ENCODE measurements around the gene ATAD2B.

Gene ATAD2B

DNA sequence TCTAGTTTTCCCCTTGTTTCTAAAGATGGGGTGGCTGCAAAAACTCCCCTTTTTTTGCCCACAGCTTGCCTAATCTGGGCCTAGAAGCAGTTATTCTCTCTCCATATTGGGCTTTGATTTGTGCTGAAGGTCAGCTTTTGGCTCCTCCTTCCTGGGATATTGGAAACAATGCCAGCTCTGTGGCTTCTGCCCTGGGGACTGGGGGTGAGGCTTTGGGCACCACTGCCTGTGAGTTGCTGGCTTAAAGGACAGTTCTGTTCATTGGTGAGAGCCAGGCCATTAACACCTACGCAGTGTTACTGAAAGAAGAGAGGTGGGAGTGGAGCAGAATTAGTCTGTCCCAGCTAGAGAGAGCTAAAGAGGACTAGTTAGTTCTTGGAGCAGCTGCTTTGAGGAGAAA, 17.6 kb upstream of the ATAD2B start:
- TF ChIP-seq, protein P1, sequence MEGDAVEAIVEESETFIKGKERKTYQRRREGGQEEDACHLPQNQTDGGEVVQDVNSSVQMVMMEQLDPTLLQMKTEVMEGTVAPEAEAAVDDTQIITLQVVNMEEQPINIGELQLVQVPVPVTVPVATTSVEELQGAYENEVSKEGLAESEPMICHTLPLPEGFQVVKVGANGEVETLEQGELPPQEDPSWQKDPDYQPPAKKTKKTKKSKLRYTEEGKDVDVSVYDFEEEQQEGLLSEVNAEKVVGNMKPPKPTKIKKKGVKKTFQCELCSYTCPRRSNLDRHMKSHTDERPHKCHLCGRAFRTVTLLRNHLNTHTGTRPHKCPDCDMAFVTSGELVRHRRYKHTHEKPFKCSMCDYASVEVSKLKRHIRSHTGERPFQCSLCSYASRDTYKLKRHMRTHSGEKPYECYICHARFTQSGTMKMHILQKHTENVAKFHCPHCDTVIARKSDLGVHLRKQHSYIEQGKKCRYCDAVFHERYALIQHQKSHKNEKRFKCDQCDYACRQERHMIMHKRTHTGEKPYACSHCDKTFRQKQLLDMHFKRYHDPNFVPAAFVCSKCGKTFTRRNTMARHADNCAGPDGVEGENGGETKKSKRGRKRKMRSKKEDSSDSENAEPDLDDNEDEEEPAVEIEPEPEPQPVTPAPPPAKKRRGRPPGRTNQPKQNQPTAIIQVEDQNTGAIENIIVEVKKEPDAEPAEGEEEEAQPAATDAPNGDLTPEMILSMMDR (conservative IDR thresholded peaks at IDR 0.05; ENCODE audit: control insufficient read depth, insufficient read depth, low read depth, low read length) = no peak
- no peak for DNase-seq (ENCODE audit: low read depth)
- no peak overlapping the region for H3K4me3 ChIP-seq (ENCODE audit: control insufficient read depth, low read depth, low read length)

DNA sequence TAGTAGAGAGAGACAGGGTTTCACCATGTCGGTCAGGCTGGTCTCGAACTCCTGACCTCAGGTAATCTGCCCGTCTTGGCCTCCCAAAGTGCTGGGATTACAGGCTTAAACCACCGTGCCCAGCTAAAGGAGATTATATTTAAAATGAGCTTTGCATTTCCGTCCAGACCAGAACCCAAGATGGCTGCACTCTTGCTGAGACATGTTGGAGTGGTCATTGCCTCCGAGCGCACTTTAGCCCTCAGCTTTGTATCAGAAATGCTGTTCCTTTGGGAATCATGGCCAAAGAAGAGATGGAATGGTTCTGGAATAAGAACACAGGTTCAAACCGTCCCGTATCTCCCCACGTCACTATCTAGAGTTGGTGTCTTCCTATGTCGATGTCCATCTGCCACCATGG, 16.7 kb upstream of the ATAD2B start:
- no peak overlapping the region for H3K4me3 ChIP-seq (ENCODE audit: control insufficient read depth, low read depth, low read length)
- no peak for DNase-seq (ENCODE audit: low read depth)
- TF ChIP-seq, protein P1 (conservative IDR thresholded peaks at IDR 0.05; ENCODE audit: control insufficient read depth, insufficient read depth, low read depth, low read length) = no peak

DNA sequence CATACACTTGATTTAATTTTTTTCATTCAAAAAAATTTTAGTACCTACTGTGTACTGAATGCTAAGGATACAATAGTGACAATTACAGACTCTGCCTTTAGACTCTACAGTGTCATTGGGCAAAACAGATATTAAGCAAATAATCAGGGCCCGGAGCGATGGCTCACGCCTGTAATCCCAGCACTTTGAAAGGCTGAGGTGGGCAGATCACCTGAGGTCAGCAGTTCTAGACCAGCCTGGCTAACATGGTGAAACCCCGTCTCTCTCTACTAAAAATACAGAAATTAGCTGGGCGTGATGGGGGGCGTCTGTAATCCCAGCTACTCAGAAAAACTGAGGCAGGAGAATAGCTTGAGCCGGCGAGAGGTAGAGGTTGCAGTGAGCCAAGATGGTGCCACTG, 14.7 kb upstream of the ATAD2B start:
- no peak for DNase-seq (ENCODE audit: low read depth)
- TF ChIP-seq, protein P1 (conservative IDR thresholded peaks at IDR 0.05; ENCODE audit: control insufficient read depth, insufficient read depth, low read depth, low read length) = no peak
- peak overlapping the region; percentile 66 for H3K4me3 ChIP-seq (ENCODE audit: control insufficient read depth, low read depth, low read length)

DNA sequence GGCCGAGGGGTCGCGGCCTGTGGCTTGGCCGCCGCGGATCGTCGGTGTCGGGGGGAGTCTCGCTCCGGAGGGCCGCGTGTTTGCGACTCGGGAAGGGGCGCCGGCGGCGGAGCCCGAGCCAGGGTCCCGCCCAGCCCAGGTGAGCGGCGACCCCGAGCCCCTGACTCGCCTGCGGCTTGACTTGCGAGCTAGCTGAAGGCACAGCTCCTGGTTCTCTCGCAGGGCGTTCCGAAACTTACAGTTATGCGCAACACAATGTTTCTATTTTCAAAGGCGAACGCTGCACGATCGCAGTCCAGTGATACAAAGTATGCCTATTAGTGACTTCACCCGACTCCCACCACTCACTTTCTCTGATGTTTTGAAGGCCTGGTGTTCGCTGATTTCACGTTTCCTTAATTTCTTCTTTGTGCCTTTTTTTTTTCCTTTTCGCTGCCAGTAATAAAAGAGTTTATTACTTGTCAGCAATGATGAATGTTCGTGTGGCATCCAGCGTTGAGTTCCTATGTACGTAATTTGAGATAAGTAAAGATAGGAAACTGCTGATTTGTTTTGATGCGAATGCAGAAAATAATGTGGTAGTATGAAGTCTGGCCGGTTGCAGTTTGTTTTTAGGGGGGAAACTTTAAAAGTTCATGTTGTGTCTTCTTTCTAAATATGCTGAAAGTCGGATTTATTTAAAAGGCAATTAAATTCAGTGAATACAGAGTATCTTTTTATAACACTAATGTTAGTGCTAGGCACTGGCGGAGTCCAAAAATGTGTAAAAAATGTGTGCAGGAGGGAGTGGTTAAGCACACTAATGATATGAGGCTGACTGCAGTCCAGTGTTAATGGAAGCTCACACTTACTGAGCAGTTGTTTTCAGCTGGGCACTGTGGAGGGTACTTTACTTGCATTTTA, 14.0 kb upstream of the ATAD2B start:
- peak overlapping the region; percentile 66 for H3K4me3 ChIP-seq (ENCODE audit: control insufficient read depth, low read depth, low read length)
- DNase-seq (ENCODE audit: low read depth) = peak; percentile 39
- TF ChIP-seq, protein P1 (conservative IDR thresholded peaks at IDR 0.05; ENCODE audit: control insufficient read depth, insufficient read depth, low read depth, low read length) = no peak

DNA sequence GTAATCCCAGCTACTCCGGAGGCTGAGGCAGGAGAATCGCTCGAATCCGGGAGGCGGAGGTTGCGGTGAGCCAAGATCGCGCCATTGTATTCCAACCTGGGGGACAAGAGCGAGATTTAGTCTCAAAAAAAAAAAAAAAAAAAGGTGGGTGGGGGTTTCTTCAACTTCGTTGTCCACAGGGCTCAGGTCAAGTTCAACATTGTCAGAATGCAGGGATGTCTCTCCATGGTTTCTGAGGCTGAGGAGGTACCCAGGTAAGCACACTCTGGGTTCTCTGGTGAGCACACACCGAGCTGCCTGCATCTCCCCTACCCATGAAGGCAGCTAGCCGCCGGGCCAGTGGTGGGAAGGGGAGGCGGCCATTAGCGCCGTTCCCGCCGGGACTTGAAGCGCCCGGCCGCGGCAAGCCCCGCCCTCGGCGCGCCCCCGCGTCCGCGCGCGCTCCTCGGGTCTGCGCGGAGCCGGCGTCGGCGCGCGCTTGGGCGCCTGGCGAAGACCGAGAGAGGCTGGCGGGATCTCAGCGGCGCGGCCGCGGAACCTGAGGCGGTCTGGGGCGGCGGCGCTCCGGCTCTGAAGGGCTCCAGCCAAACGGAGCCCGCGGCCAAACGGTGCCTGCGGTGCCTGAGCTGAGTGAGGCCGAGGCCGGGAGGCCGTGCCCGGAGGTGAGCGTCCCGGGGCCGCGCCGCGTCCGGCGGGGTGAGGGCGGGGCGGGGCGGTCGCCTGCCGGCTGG, 13.2 kb upstream of the ATAD2B start, which contains the start of gene UBXN2A:
TSS of gene UBXN2A (plus strand) at position 477 of the 731 bp plus-strand sequence. CDS start 17,852 bp downstream, outside the sequence.
- TF ChIP-seq, protein P1 (conservative IDR thresholded peaks at IDR 0.05; ENCODE audit: control insufficient read depth, insufficient read depth, low read depth, low read length) = no peak
- peak within 1 kb of the TSS; percentile 66 for H3K4me3 ChIP-seq (ENCODE audit: control insufficient read depth, low read depth, low read length)
- peak; percentile 67 for DNase-seq (ENCODE audit: low read depth)

DNA sequence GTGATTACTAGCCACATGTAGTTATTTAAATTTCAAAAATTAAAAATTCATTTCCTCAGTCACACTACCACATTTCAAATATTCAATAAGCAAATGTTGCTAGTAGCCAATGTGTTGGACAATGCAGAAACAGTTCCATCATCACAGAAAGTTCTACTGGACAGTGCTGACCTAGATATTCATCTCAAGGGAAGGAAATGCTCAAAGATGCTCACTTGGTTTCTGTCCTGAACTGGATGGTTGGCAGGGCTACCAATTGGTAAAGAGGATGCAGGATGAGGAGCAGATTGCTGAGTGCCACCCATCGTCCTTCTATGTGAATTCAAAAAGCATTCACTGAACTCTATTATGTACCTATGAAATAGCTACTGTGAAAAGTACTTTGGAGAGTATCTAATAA, 7.3 kb upstream of the ATAD2B start:
- TF ChIP-seq, protein P1 (conservative IDR thresholded peaks at IDR 0.05; ENCODE audit: control insufficient read depth, insufficient read depth, low read depth, low read length) = no peak
- H3K4me3 ChIP-seq (ENCODE audit: control insufficient read depth, low read depth, low read length) = no peak overlapping the region
- no peak for DNase-seq (ENCODE audit: low read depth)

Data from fibroblast of mammary gland (primary cell).